CD4-positive, alpha-beta T cell treated with Interleukin-12 subunit alpha and Interleukin-12 subunit beta, for 1 hour (primary cell): ENCODE measurements around the gene OTP.
"Not testable (repeated sequence)": the region's sequence is repeated elsewhere in the genome, so short reads cannot be mapped to it uniquely, and the experiment has no call there.

Experiments used
- DNase-seq: peaks from one replicate; pipeline ENCODE4 v3.0.0-alpha.2; 2020

Gene OTP

GRCh38 chr5:77638763-77639671 is 504 bp upstream of the OTP start:
- DNase-seq = no peak

GRCh38 chr5:77637170-77637997 is 1.1 kb downstream of the OTP start:
- DNase-seq = no peak

GRCh38 chr5:77636641-77637169 is 1.8 kb downstream of the OTP start:
- DNase-seq = no peak

- DNase-seq = no peak
Measured at GRCh38 chr5:77635917-77636640, 2.4 kb downstream of the OTP start.

- DNase-seq = no peak
Measured at GRCh38 chr5:77635067-77635916, 3.2 kb downstream of the OTP start.

- DNase-seq = no peak
Measured at GRCh38 chr5:77633709-77634108, 4.8 kb downstream of the OTP start.

GRCh38 chr5:77633207-77633675 is 5.3 kb downstream of the OTP start:
- DNase-seq = no peak

- DNase-seq = no peak
Measured at GRCh38 chr5:77632526-77633206, 5.8 kb downstream of the OTP start.

- peak; percentile 29 for DNase-seq
Measured at GRCh38 chr5:77630114-77630680, 8.3 kb downstream of the OTP start.

GRCh38 chr5:77629509-77630113 is 8.9 kb downstream of the OTP start:
- DNase-seq = no peak

GRCh38 chr5:77628840-77629508 is 9.5 kb downstream of the OTP start:
- no peak for DNase-seq

- no peak for DNase-seq
Measured at GRCh38 chr5:77627869-77628674, 10.4 kb downstream of the OTP start.

- DNase-seq = no peak
Measured at GRCh38 chr5:77623203-77623740, 15.2 kb downstream of the OTP start.

GRCh38 chr5:77621440-77621839 is 17.1 kb downstream of the OTP start:
- DNase-seq = no peak

GRCh38 chr5:77620405-77620804 is 18.1 kb downstream of the OTP start:
- DNase-seq = no peak

GRCh38 chr5:77616920-77617319 is 21.6 kb downstream of the OTP start:
- no peak for DNase-seq

- not testable (repeated sequence) for DNase-seq
Measured at GRCh38 chr5:77608927-77609326, 29.6 kb downstream of the OTP start.

- no peak for DNase-seq
Measured at GRCh38 chr5:77607324-77607723, 31.2 kb downstream of the OTP start.

- no peak for DNase-seq
Measured at GRCh38 chr5:77606279-77606678, 32.2 kb downstream of the OTP start.
